Adrenal gland (tissue), 12 donors: ENCODE data around the gene ISG20L2. TPM values are rescaled to one million over a fixed set of nuclear protein-coding genes. Genes with fewer than 3 reads are reported as not detected.

Experiments used
- DNase-seq, 7 donors: peaks; one replicate each; pipeline ENCODE4 v3.0.0-alpha.2; 2019 to 2020
- H3K27ac ChIP-seq, 5 donors: fragments of 200-600 bp; sonication (generic) in 4 of 5; 1 replicate in 3 of 5; 2 replicates in 2 of 5; pipeline versions ENCODE4 v1.5.1 to v1.8.0; 2016 to 2020; ENCODE audit warnings: mild to moderate bottlenecking in 1 of 5
- H3K27me3 ChIP-seq: fragments of 200-600 bp; 2 replicates; pipeline ENCODE4 v1.8.0; 2021
- H3K36me3 ChIP-seq, 2 donors: fragments of 200-600 bp; replicated peaks in 1 of 2; 1 replicate in 1 of 2; 2 replicates in 1 of 2; pipeline versions ENCODE4 v1.5.1 to v1.8.0; 2018 to 2022
- H3K4me1 ChIP-seq, 2 donors: fragments of 200-600 bp; replicated peaks in 1 of 2; 1 replicate in 1 of 2; 2 replicates in 1 of 2; pipeline versions ENCODE4 v1.5.1 to v1.8.0; 2018 to 2021
- H3K4me3 ChIP-seq, 4 donors: fragments of 200-600 bp; sonication (generic) in 3 of 4; one replicate each; pipeline ENCODE4 v1.5.1; 2016 to 2018
- H3K9me3 ChIP-seq, 3 donors: fragments of 200-600 bp; sonication (generic) in 1 of 3; replicated peaks in 1 of 3; 1 replicate in 2 of 3; 2 replicates in 1 of 3; pipeline versions ENCODE4 v1.5.1 to v1.8.0; 2016 to 2021
- CTCF ChIP-seq, 6 experiments: fragments of 450-650 bp in 4 of 6; fragments of 200-600 bp in 2 of 6; sonication (generic) in 1 of 6; IDR thresholded peaks; 1 replicate in 5 of 6; 2 replicates in 1 of 6; pipeline versions ENCODE4 v1.5.1 to v1.8.0; 2016 to 2021; ENCODE audit warnings: antibody characterized with exemption in 6 of 6, mild to moderate bottlenecking in 2 of 6, moderate library complexity in 1 of 6
- POLR2A ChIP-seq, 2 donors: fragments of 450-650 bp; IDR thresholded peaks; one replicate each; pipeline ENCODE4 v1.6.1; 2017; ENCODE audit warnings: antibody characterized with exemption in 2 of 2, mild to moderate bottlenecking in 2 of 2, moderate library complexity in 1 of 2
- WGBS, 4 donors: extraction: QIAGEN DNeasy Blood & Tissue Kit in 2 of 4; methylation state at CpG; one replicate each; pipeline versions ENCODE4 v1.1.5 to v1.1.7; 2013 to 2017; 5-methylcytosine and 5-hydroxymethylcytosine counted together
- intact Hi-C, 2 donors: fragments of 100-400 bp; cut with DNase I; formaldehyde crosslinking; loops; one replicate each; pipeline versions ENCODE4 v1.14.1 to v1.15.0; 2022 to 2023
- polyA plus RNA-seq, 3 donors: library from polyadenylated mRNA; stranded (reverse); fragments of 200-250 nt in 2 of 3; fragments of 350-450 nt in 1 of 3; fragmentation: Illumina TruSeq in 1 of 3; extraction: RNeasy Lipid Tissue Mini Kit (QIAGEN cat#74804) in 1 of 3; gene quantifications; one replicate each; pipeline ENCODE4 v1.2.3, GENCODE V29; 2013 to 2014
- total RNA-seq, 9 donors: library from RNA; depleted of rRNA in 4 of 9; stranded (reverse); fragments of >200 nt in 4 of 9; fragments of 120-200 nt in 1 of 9; fragmentation: NEBNext Ultra II Directional in 1 of 9; extraction: Animal tissue kit (Norgen Biotek cat#: 25700) in 1 of 9; gene quantifications; one replicate each; pipeline versions ENCODE4 v1.1.0 to v1.2.4, GENCODE V29; 2013 to 2023
- donor health status: healthy with polysubstance abuse.
- donor health status: Bipolar disorder and iron deficiency.
- donor health status: DM: yes; HTN: yes; CAD: no.
- donor health status: DM: no; HTN: no; CAD: no.
- donor health status: DM: no; HTN: no; CAD: no.
- donor health status: DM: yes; HTN: yes; CAD: no.

The ISG20L2 gene
- total and polyA plus RNA-seq, 12 donors, result 5.5 to 40.0 (median 18.3) TPM

- no peak for DNase-seq
- no peaks in the 10 kb centered on the region for H3K4me1 ChIP-seq
- H3K36me3 ChIP-seq, result no peaks in the 10 kb centered on the region
- no peaks in the 10 kb centered on the region for H3K9me3 ChIP-seq
- TF ChIP-seq CTCF (IDR thresholded peaks at IDR 0.05), result no peak
- TF ChIP-seq POLR2A (IDR thresholded peaks at IDR 0.05), result no peak
- H3K27me3 ChIP-seq, result no peaks in the 10 kb centered on the region
- no peak overlapping the region for H3K4me3 ChIP-seq
- H3K27ac ChIP-seq, result no peak overlapping the region
- 12 to 40% (median 25%) methylated on average over 1 of the region's 1 CpG; no CpG with 5 or more reads in 1 of the 4 donors for WGBS, 4 donors
- intact Hi-C loops, result loop anchor here in 1 of 2 donors (10.0 kb wide), 1 partner anchor 166 kb away; the partner anchor contains the start of gene NTRK1
Observed at GRCh38 chr1:156698995-156699394, 29.6 kb downstream of the ISG20L2 start.

GRCh38 chr1:156697481-156697880 lies 31.1 kb downstream of the ISG20L2 start:
- WGBS, 4 donors, result 76 to 78% (median 77%) methylated on average over 8 of the region's 8 CpGs
- intact Hi-C loops, result loop anchor here in 1 of 2 donors (10.0 kb wide), 1 partner anchor 167 kb away; the partner anchor contains the start of gene NTRK1
- no peaks in the 10 kb centered on the region for H3K36me3 ChIP-seq
- H3K4me1 ChIP-seq, result no peaks in the 10 kb centered on the region
- no peaks in the 10 kb centered on the region for H3K27me3 ChIP-seq
- H3K4me3 ChIP-seq, result no peak overlapping the region
- no peak for TF ChIP-seq CTCF (IDR thresholded peaks at IDR 0.05)
- no peak for TF ChIP-seq POLR2A (IDR thresholded peaks at IDR 0.05)
- no peaks in the 10 kb centered on the region for H3K9me3 ChIP-seq
- DNase-seq, result no peak
- no peak overlapping the region for H3K27ac ChIP-seq

- intact Hi-C loops, result loop anchor here in 1 of 2 donors (10.0 kb wide), 1 partner anchor 168 kb away; the partner anchor contains the start of gene NTRK1
- no peak for TF ChIP-seq POLR2A (IDR thresholded peaks at IDR 0.05)
- no peak for TF ChIP-seq CTCF (IDR thresholded peaks at IDR 0.05)
- WGBS, 4 donors, result 86 to 97% (median 90%) methylated on average over 8 of the region's 8 CpGs
- Histone ChIP-seq H3K4me3 (no peak overlapping the region), H3K36me3 (no peaks in the 10 kb centered on the region), H3K9me3 (no peaks in the 10 kb centered on the region), H3K27me3 (no peaks in the 10 kb centered on the region), H3K27ac (no peak overlapping the region), H3K4me1 (no peaks in the 10 kb centered on the region)
- no peak for DNase-seq
Observed at GRCh38 chr1:156696755-156697154, 31.8 kb downstream of the ISG20L2 start.

GRCh38 chr1:156694690-156694962 lies 33.9 kb downstream of the ISG20L2 start:
- intact Hi-C loops, result loop anchor here in 1 of 2 donors (10.0 kb wide), 1 partner anchor 170 kb away; the partner anchor contains the start of gene NTRK1
- H3K36me3 ChIP-seq, result no peaks in the 10 kb centered on the region
- WGBS, 4 donors, result 92 to 95% (median 94%) methylated on average over 5 of the region's 5 CpGs

More at GRCh38 chr1:156694690-156694962, 33.9 kb downstream of the ISG20L2 start:
- Histone ChIP-seq H3K27ac (no peak overlapping the region), H3K9me3 (no peaks in the 10 kb centered on the region), H3K4me3 (no peak overlapping the region), H3K27me3 (peaks cover 9% of the 10 kb centered on the region), H3K4me1 (peaks cover 0 to 2% of the 10 kb centered on the region in 2 donors)
- TF ChIP-seq POLR2A (IDR thresholded peaks at IDR 0.05) (no peak), CTCF (IDR thresholded peaks at IDR 0.05) (no peak)
- no peak for DNase-seq
